Caco-2 (cell line): Measurements from ENCODE around the gene PRRC1. TPM values are rescaled to one million over a fixed set of nuclear protein-coding genes. Genes with fewer than 3 reads are reported as not detected.

Experiments
- BruUV-seq: library from RNA; stranded (reverse); fragments of 400-500 nt; replicated peaks from 2 replicates; lab custom pipeline; 2021; lab: Mats Ljungman, UMichigan
- CTCF ChIA-PET: fragments of 300-600 bp; sonication (Branson Sonifier 250); formaldehyde crosslinking; loops from one replicate; lab custom pipeline; 2022; ENCODE audit warnings: antibody characterized with exemption; lab: Charles Lee
- POLR2A ChIA-PET: fragments of 300-600 bp; sonication (Branson Sonifier 250); formaldehyde crosslinking; loops from one replicate; lab custom pipeline; 2022; ENCODE audit warnings: antibody characterized with exemption; lab: Charles Lee
- DNase-seq, 2 experiments: peaks; one replicate each; pipeline versions ENCODE4 v3.0.0 to v3.0.0-alpha.2; 2020 to 2022
- H3K27me3 ChIP-seq: replicated peaks from 2 replicates; pipeline ENCODE4 v1.6.0; 2011; ENCODE audit warnings: low read length; ENCODE audit not compliant: control insufficient read depth, insufficient read depth
- H3K36me3 ChIP-seq: 2 replicates; pipeline ENCODE4 v1.5.1; 2011; ENCODE audit warnings: low read length; ENCODE audit not compliant: control insufficient read depth, insufficient read depth
- H3K4me1 ChIP-seq: fragments of 250-450 bp; sonication (Bioruptor Pico); 2 replicates; pipeline ENCODE4 v1.5.1; 2020; ENCODE audit warnings: mild to moderate bottlenecking
- H3K4me3 ChIP-seq: 2 replicates; pipeline ENCODE4 v1.5.1; 2011; ENCODE audit warnings: low read depth, mild to moderate bottlenecking, control low read depth, low read length
- H3K9me3 ChIP-seq: fragments of 250-450 bp; sonication (Bioruptor Pico); 2 replicates; pipeline ENCODE4 v1.5.1; 2020; ENCODE audit warnings: mild to moderate bottlenecking, moderate library complexity
- H3K27ac Mint-ChIP-seq: one replicate; pipeline ENCODE4 v1.8.0; 2022; ENCODE audit warnings: mixed read lengths; ENCODE audit not compliant: unreplicated experiment
- H3K27me3 Mint-ChIP-seq: one replicate; pipeline ENCODE4 v1.8.0; 2022; ENCODE audit warnings: mixed read lengths; ENCODE audit not compliant: insufficient read depth, unreplicated experiment
- H3K36me3 Mint-ChIP-seq: one replicate; pipeline ENCODE4 v1.8.0; 2022; ENCODE audit warnings: mild to moderate bottlenecking, mixed read lengths; ENCODE audit not compliant: insufficient read depth, unreplicated experiment
- H3K4me1 Mint-ChIP-seq: one replicate; pipeline ENCODE4 v1.8.0; 2022; ENCODE audit warnings: low read depth, mixed read lengths; ENCODE audit not compliant: unreplicated experiment
- H3K4me3 Mint-ChIP-seq: one replicate; pipeline ENCODE4 v1.8.0; 2022; ENCODE audit warnings: mild to moderate bottlenecking, moderate library complexity, mixed read lengths; ENCODE audit not compliant: unreplicated experiment
- H3K9me3 Mint-ChIP-seq: one replicate; pipeline ENCODE4 v1.8.0; 2022; ENCODE audit warnings: mixed read lengths; ENCODE audit not compliant: unreplicated experiment
- intact Hi-C: fragments of 100-400 bp; cut with micrococcal nuclease; formaldehyde crosslinking; loops from one replicate; pipeline ENCODE4 v1.10.0; 2022; ENCODE audit not compliant: unreplicated experiment
- total RNA-seq: library from RNA; stranded (reverse); gene quantifications from 2 replicates; pipeline ENCODE4 v1.2.3, GENCODE V29; 2022
- TF ChIP-seq, protein P1 (sequence below), 2 experiments: fragments of 200-600 bp in 1 of 2; IDR thresholded peaks; 1 replicate in 1 of 2; 2 replicates in 1 of 2; pipeline versions ENCODE4 v1.5.1 to v1.8.0; 2011 to 2022; ENCODE audit warnings: antibody characterized with exemption in 1 of 2, control low read depth in 1 of 2, inconsistent platforms in 1 of 2, low read depth in 1 of 2, low read length in 1 of 2, mild to moderate bottlenecking in 1 of 2, moderate library complexity in 1 of 2; ENCODE audit not compliant: insufficient read depth in 1 of 2, severe bottlenecking in 1 of 2, unreplicated experiment in 1 of 2

PRRC1 gene
- total RNA-seq, 1 experiment from 2014 or later, result 81.7 TPM

DNA sequence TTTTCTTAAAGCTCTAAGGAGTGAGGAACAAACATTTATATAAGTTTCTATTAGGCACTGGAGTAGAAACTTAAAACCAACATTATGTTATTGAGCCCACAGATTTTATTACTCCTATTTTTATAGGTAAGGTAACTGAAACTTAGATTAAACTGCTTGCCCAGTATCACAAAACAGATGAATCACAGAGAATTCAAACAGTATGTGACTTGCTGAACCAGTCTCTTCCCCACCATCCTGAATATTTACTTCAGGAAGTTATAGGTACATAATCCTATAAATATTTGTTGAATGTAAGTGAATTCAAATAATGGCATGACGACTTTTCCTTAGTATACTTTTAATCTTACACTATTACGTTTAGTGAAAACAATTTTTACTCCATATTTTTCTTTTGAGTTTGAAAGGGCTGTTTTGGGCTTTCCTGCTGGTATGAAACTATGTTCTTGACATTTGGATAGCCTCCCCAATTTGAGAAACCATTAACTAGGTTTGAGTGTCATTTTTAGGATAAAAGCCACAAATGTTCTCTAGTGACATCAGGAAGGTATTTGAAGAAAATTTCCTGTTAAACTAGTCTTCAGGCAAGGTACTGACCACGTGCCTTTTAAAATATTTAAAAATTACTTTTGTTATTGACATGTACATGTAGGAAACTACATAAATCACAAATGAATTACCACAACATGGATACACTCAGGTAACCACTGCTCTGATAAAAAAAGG is 39.3 kb downstream of the PRRC1 start:
- Histone ChIP-seq H3K36me3 (peaks cover 1% of the 10 kb centered on the region; the same call in 1 of the 2 replicates), H3K4me3 (no peak overlapping the region), H3K4me1 (peaks cover 19% of the 10 kb centered on the region), H3K9me3 (no peaks in the 10 kb centered on the region), H3K27me3 (no peaks in the 10 kb centered on the region)
- Mint-ChIP-seq H3K9me3 (no peaks in the 10 kb centered on the region), H3K4me1 (peaks cover 11% of the 10 kb centered on the region), H3K4me3 (no peak overlapping the region), H3K36me3 (peaks cover 49% of the 10 kb centered on the region), H3K27me3 (no peaks in the 10 kb centered on the region), H3K27ac (no peak overlapping the region)
- no TSS peak for BruUV-seq
- no peak for DNase-seq
- intact Hi-C loops, result no loop called here
- TF ChIP-seq, protein P1, sequence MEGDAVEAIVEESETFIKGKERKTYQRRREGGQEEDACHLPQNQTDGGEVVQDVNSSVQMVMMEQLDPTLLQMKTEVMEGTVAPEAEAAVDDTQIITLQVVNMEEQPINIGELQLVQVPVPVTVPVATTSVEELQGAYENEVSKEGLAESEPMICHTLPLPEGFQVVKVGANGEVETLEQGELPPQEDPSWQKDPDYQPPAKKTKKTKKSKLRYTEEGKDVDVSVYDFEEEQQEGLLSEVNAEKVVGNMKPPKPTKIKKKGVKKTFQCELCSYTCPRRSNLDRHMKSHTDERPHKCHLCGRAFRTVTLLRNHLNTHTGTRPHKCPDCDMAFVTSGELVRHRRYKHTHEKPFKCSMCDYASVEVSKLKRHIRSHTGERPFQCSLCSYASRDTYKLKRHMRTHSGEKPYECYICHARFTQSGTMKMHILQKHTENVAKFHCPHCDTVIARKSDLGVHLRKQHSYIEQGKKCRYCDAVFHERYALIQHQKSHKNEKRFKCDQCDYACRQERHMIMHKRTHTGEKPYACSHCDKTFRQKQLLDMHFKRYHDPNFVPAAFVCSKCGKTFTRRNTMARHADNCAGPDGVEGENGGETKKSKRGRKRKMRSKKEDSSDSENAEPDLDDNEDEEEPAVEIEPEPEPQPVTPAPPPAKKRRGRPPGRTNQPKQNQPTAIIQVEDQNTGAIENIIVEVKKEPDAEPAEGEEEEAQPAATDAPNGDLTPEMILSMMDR (IDR thresholded peaks at IDR 0.05; ENCODE audit: insufficient read depth in 1 of 2, low read depth in 1 of 2, low read length in 1 of 2, severe bottlenecking in 1 of 2, unreplicated experiment in 1 of 2), result no peak
- CTCF ChIA-PET, result no interaction called here
- POLR2A ChIA-PET, result no interaction called here

DNA sequence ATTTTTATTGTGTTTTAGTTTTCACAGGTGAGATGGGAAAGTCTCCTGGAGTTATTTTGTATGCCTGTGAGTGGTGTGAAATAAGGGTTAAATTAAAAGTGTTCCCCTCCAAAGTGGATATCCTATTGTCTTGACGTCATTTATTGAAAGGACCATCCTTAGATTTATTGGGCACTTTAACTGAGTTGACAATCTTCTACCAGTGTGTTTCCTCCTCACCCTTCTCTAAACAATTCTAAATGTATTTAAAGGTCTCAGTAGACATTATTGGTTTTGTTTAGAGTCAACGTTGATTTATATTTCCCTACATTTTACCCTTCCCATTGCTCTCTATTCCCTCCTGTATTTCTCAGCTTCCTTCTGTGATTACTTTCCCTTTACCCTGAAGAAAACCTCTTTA is 40.8 kb downstream of the PRRC1 start:
- Mint-ChIP-seq H3K9me3 (no peaks in the 10 kb centered on the region), H3K4me1 (peaks cover 11% of the 10 kb centered on the region), H3K36me3 (peaks cover 40% of the 10 kb centered on the region), H3K27me3 (no peaks in the 10 kb centered on the region), H3K27ac (no peak overlapping the region), H3K4me3 (no peak overlapping the region)
- TF ChIP-seq, protein P1 (IDR thresholded peaks at IDR 0.05; ENCODE audit: insufficient read depth in 1 of 2, low read depth in 1 of 2, low read length in 1 of 2, severe bottlenecking in 1 of 2, unreplicated experiment in 1 of 2), result no peak
- intact Hi-C loops, result no loop called here
- ChIA-PET CTCF (no interaction called here), POLR2A (no interaction called here)
- Histone ChIP-seq H3K27me3 (no peaks in the 10 kb centered on the region), H3K4me1 (peaks cover 19% of the 10 kb centered on the region), H3K9me3 (no peaks in the 10 kb centered on the region), H3K4me3 (no peak overlapping the region), H3K36me3 (peaks cover 1% of the 10 kb centered on the region; the same call in 1 of the 2 replicates)
- BruUV-seq, result no TSS peak
- DNase-seq, result no peak

DNA sequence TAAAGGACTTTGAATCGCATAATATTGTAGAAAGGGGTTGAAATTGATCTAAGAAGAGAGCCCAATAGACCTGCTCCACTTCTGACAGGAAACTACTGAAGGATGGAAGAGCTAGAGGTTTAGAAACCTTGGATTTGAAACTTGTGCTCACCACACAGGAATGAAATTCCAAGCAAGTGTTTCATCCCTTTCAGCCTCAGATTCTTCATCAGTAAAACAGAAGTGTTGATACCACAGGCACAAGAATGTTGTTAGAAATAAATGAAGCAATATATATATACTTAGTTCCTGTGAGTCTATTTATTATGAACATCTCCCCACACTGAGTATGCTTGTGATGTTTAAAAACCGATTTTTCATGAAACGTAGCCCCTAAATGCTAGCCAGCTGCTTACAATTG is 43.8 kb downstream of the PRRC1 start:
- Mint-ChIP-seq H3K9me3 (no peaks in the 10 kb centered on the region), H3K4me1 (peaks cover 1% of the 10 kb centered on the region), H3K36me3 (peaks cover 12% of the 10 kb centered on the region), H3K27ac (no peak overlapping the region), H3K27me3 (no peaks in the 10 kb centered on the region), H3K4me3 (no peak overlapping the region)
- no peak overlapping the region for H3K4me3 ChIP-seq
- TF ChIP-seq, protein P1 (IDR thresholded peaks at IDR 0.05; ENCODE audit: insufficient read depth in 1 of 2, low read depth in 1 of 2, low read length in 1 of 2, severe bottlenecking in 1 of 2, unreplicated experiment in 1 of 2), result no peak
- H3K9me3 ChIP-seq, result no peaks in the 10 kb centered on the region
- H3K4me1 ChIP-seq, result peaks cover 7% of the 10 kb centered on the region
- ChIA-PET CTCF (no interaction called here), POLR2A (no interaction called here)
- no peak for DNase-seq
- intact Hi-C loops, result loop anchor here (5.0 kb wide), 3 partner anchors 521 to 1281 kb away; partner anchors contain the start of gene SLC12A2
- BruUV-seq, result no TSS peak
- H3K36me3 ChIP-seq, result no peaks in the 10 kb centered on the region
- no peaks in the 10 kb centered on the region for H3K27me3 ChIP-seq
